BJ (cell line): ENCODE measurements around the gene ADCY2. TPM values are rescaled to one million over a fixed set of nuclear protein-coding genes. Genes with fewer than 3 reads are reported as not detected.

Source experiments
- CTCF ChIA-PET: fragments of 350-600 bp; formaldehyde crosslinking; extraction: SDS; loops from one replicate; lab custom pipeline; 2021; ENCODE audit warnings: antibody characterized with exemption, inconsistent platforms; lab: Yijun Ruan, JAX
- POLR2A ChIA-PET: fragments of 300-600 bp; sonication (Branson Sonifier 250); formaldehyde crosslinking; extraction: SDS; loops from one replicate; lab custom pipeline; 2021; ENCODE audit warnings: antibody characterized with exemption; lab: Charles Lee
- DNase-seq: peaks from one replicate; pipeline ENCODE4 v3.0.0-alpha.2; 2011; ENCODE audit warnings: low read depth
- H3K27me3 ChIP-seq: 2 replicates; pipeline ENCODE4 v1.6.0; 2011; ENCODE audit warnings: low read length; ENCODE audit not compliant: control insufficient read depth, insufficient read depth
- H3K36me3 ChIP-seq: 2 replicates; pipeline ENCODE4 v1.5.1; 2011; ENCODE audit warnings: low read length; ENCODE audit not compliant: control insufficient read depth, insufficient read depth
- H3K4me3 ChIP-seq: 2 replicates; pipeline ENCODE4 v1.5.1; 2011; ENCODE audit warnings: low read depth, mild to moderate bottlenecking, control low read depth, low read length
- polyA plus RNA-seq: library from polyadenylated mRNA; depleted of rRNA; stranded (reverse); fragments of >200 nt; gene quantifications from 2 replicates; pipeline ENCODE4 v1.2.3, GENCODE V29; 2011
- TF ChIP-seq, protein P1 (sequence below): IDR thresholded peaks from 2 replicates; pipeline ENCODE4 v1.5.1; 2011; ENCODE audit warnings: low read depth, mild to moderate bottlenecking, control low read depth, inconsistent platforms, low read length, moderate library complexity; ENCODE audit not compliant: insufficient read depth

Gene ADCY2
- polyA plus RNA-seq, 1 experiment = not detected

- no peak overlapping the region for H3K4me3 ChIP-seq
- ChIA-PET CTCF (no interaction called here), POLR2A (no interaction called here)
- H3K27me3 ChIP-seq = no peaks in the 10 kb centered on the region
- no peak for DNase-seq
- TF ChIP-seq, protein P1, sequence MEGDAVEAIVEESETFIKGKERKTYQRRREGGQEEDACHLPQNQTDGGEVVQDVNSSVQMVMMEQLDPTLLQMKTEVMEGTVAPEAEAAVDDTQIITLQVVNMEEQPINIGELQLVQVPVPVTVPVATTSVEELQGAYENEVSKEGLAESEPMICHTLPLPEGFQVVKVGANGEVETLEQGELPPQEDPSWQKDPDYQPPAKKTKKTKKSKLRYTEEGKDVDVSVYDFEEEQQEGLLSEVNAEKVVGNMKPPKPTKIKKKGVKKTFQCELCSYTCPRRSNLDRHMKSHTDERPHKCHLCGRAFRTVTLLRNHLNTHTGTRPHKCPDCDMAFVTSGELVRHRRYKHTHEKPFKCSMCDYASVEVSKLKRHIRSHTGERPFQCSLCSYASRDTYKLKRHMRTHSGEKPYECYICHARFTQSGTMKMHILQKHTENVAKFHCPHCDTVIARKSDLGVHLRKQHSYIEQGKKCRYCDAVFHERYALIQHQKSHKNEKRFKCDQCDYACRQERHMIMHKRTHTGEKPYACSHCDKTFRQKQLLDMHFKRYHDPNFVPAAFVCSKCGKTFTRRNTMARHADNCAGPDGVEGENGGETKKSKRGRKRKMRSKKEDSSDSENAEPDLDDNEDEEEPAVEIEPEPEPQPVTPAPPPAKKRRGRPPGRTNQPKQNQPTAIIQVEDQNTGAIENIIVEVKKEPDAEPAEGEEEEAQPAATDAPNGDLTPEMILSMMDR = no peak
- H3K36me3 ChIP-seq = no peaks in the 10 kb centered on the region
Measured at GRCh38 chr5:7680260-7680659, 284.3 kb downstream of the ADCY2 start.

DNA sequence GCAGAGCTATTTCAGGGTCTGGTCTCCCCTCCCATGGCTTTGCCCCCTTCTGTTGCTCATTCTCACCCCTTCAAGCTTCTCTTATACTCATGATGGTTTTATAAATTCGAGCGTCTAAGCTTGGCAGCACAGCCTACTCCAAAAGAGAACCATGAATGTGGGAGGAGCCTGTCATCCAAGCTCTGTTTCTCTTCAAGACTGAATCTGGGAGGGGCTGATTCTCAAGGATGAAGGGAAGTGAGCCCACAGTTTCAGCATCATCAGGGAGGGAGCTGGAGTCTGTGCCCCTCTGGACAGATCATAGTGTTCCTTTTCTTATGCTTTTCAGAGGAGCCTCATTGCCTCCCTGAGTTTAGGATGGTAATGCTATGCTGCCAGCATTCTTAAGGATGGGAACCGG is 286.4 kb downstream of the ADCY2 start:
- CTCF ChIA-PET = no interaction called here
- POLR2A ChIA-PET = no interaction called here
- Histone ChIP-seq H3K27me3 (no peaks in the 10 kb centered on the region; the same call in 1 of the 2 replicates), H3K36me3 (no peaks in the 10 kb centered on the region), H3K4me3 (no peak overlapping the region)
- TF ChIP-seq, protein P1 = no peak
- DNase-seq = no peak

- TF ChIP-seq, protein P1 = no peak
- no peaks in the 10 kb centered on the region; the same call in 1 of the 2 replicates for H3K27me3 ChIP-seq
- ChIA-PET POLR2A (no interaction called here), CTCF (no interaction called here)
- no peak overlapping the region for H3K4me3 ChIP-seq
- DNase-seq = no peak
- no peaks in the 10 kb centered on the region for H3K36me3 ChIP-seq
Measured at GRCh38 chr5:7683753-7684152, 287.8 kb downstream of the ADCY2 start.

DNA sequence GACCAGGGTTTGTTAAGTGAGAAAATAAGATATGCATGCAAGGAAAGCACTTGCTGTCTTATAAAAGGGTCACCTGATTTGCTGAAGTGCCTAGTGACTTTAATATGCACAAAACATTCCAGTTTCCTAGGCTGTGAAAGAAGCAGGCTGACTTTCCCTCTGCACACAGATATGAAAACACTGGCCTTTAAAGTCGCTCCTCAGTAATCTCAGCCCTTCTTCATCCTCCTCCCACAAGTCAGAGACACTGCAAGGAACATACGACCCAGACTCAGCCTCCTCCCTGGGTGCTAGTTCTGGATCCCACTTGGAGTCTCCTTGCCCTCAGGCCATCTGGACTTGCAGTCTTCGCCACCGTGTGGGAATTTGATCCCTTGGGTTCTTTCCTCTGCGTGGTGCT is 288.9 kb downstream of the ADCY2 start:
- POLR2A ChIA-PET = no interaction called here
- no peaks in the 10 kb centered on the region; the same call in 1 of the 2 replicates for H3K27me3 ChIP-seq
- CTCF ChIA-PET = no interaction called here
- no peak for DNase-seq
- H3K4me3 ChIP-seq = no peak overlapping the region
- H3K36me3 ChIP-seq = no peaks in the 10 kb centered on the region
- TF ChIP-seq, protein P1 = no peak

DNA sequence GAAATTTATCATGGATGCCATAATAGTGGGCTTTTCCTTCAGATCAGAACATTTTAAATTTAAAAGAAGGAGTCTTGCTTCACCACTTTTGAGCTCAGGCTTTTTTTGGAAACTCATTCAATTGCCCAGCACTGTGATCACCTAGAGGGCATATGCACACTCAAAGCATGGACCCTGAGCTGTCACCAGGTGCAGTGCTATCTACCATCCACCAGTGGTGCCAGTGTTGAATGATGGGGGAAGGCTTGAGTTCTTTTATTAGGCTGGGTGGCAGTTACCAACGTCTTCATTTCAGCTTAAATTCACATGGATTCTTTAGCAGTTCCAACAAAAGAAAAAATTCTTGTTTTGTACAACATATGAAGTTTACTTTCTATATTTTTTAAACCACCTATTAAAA is 290.9 kb downstream of the ADCY2 start:
- no peaks in the 10 kb centered on the region; the same call in 1 of the 2 replicates for H3K27me3 ChIP-seq
- no peak overlapping the region for H3K4me3 ChIP-seq
- ChIA-PET CTCF (no interaction called here), POLR2A (no interaction called here)
- TF ChIP-seq, protein P1 = no peak
- no peaks in the 10 kb centered on the region for H3K36me3 ChIP-seq
- no peak for DNase-seq
